ENCODE data around the gene AGMO.

DNA sequence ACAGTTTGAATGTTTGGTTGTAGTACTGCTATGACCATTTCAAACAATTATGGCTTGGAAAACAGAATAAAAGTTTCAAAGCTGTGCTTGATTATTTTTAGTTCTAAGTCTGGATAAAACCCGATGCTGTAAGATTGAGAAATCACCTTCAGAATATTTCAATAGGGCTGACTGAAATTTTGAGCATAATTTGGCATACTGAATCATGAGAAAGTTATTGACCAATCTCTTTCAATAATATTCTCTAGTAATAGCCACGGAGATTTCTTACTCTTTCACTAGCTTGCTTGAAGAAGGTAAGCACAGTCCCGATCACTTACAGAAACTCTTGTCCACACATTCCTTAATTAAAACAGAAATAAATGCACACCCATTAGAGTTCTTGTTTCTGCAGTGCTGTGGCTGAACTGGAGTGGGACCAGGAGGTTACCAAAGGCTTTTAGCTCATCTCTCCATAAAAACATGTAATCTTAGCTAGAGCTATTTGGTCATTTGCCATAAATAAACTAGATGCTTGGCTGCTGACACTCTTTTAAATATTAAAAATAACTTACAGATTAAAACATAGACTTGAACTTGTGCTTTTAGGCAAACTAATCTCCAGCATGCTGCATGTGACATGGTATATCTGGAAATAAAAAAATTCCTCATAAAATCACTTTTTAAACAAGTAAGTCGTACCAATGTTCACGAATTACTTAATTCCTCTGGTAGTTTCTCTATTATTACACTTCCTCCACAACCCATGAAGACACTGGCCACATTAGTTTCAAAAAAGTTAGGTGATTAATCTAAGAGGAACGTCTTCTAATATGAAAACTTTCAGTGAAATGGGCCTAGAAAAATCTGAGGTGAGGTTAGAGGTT is 97.8 kb downstream of the AGMO start:
- TF ChIP-seq, protein P1, sequence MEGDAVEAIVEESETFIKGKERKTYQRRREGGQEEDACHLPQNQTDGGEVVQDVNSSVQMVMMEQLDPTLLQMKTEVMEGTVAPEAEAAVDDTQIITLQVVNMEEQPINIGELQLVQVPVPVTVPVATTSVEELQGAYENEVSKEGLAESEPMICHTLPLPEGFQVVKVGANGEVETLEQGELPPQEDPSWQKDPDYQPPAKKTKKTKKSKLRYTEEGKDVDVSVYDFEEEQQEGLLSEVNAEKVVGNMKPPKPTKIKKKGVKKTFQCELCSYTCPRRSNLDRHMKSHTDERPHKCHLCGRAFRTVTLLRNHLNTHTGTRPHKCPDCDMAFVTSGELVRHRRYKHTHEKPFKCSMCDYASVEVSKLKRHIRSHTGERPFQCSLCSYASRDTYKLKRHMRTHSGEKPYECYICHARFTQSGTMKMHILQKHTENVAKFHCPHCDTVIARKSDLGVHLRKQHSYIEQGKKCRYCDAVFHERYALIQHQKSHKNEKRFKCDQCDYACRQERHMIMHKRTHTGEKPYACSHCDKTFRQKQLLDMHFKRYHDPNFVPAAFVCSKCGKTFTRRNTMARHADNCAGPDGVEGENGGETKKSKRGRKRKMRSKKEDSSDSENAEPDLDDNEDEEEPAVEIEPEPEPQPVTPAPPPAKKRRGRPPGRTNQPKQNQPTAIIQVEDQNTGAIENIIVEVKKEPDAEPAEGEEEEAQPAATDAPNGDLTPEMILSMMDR (IDR thresholded peaks at IDR 0.05; ENCODE audit: low read depth, low read length, poor library complexity, severe bottlenecking) = no peak
- TF ChIP-seq EZH2phosphoT487 (IDR thresholded peaks at IDR 0.05; ENCODE audit: borderline replicate concordance, low read length) = no peak
